HCT116 (cell line): Measurements from ENCODE around the gene POPDC3. TPM values are rescaled to one million over a fixed set of nuclear protein-coding genes. Genes with fewer than 3 reads are reported as not detected.

Source experiments
- ATAC-seq: fragments of 200-7000 bp; cut with Tn5 transposase; 2 replicates; pipeline ENCODE4 v1.9.1; 2020; ENCODE audit warnings: mild to moderate bottlenecking, moderate library complexity
- BruUV-seq: library from RNA; stranded (reverse); fragments of 400-500 nt; replicated peaks from 2 replicates; lab custom pipeline; 2021; lab: Mats Ljungman, UMichigan
- CTCF ChIA-PET: fragments of 300-600 bp; sonication (Branson Sonifier 250); formaldehyde crosslinking; loops from one replicate; lab custom pipeline; 2021; ENCODE audit warnings: antibody characterized with exemption; lab: Charles Lee
- POLR2A ChIA-PET: fragments of 300-600, 350-600 bp; sonication (Branson Sonifier 250); formaldehyde crosslinking; loops from one replicate; lab custom pipeline; 2021; ENCODE audit warnings: antibody characterized with exemption; lab: Charles Lee
- RAD21 ChIA-PET, 2 experiments: fragments of 300-600 bp; sonication (Branson Sonifier 250); formaldehyde crosslinking; loops; one replicate each; lab custom pipeline; 2023; ENCODE audit warnings: low total read pairs in 2 of 2; ENCODE audit not compliant: uncharacterized antibody in 2 of 2, unreplicated experiment in 2 of 2, low non-redundant PET in 1 of 2; lab: Charles Lee
- DNase-seq: peaks from one replicate; pipeline ENCODE4 v3.0.0-alpha.2; 2010; ENCODE audit warnings: low read depth, low spot score
- H2AFZ ChIP-seq: fragments of 200-600 bp; shearing (Covaris generic), sonication (generic); 2 replicates; pipeline ENCODE4 v1.6.1; 2017; ENCODE audit warnings: low read depth, mixed run types, mixed read lengths, antibody characterized with exemption, low read length; ENCODE audit not compliant: poor library complexity, severe bottlenecking
- H3K27ac ChIP-seq: 2 replicates; pipeline ENCODE4 v1.5.1; 2012; ENCODE audit warnings: low read depth, low read length
- H3K27me3 ChIP-seq: fragments of 200-600 bp; sonication (generic); 2 replicates; pipeline ENCODE4 v1.6.1; 2016; ENCODE audit warnings: mixed run types, low read length, mixed read lengths; ENCODE audit not compliant: insufficient read depth
- H3K36me3 ChIP-seq, 2 experiments: fragments of 200-500 bp in 1 of 2; fragments of 200-600 bp in 1 of 2; sonication (Bioruptor generic) in 1 of 2; sonication (generic) in 1 of 2; 2 replicates each; pipeline versions ENCODE4 v1.5.1 to v1.6.1; 2014 to 2016; ENCODE audit warnings: low read length in 2 of 2, inconsistent platforms in 1 of 2, mixed read lengths in 1 of 2, mixed run types in 1 of 2; ENCODE audit not compliant: insufficient read depth in 2 of 2, control insufficient read depth in 1 of 2
- H3K4me1 ChIP-seq, 2 experiments: fragments of 200-600 bp in 1 of 2; sonication (generic) in 1 of 2; 2 replicates each; pipeline versions ENCODE4 v1.5.1 to v1.6.1; 2012 to 2017; ENCODE audit warnings: low read length in 2 of 2, inconsistent platforms in 1 of 2, mild to moderate bottlenecking in 1 of 2, mixed read lengths in 1 of 2, mixed run types in 1 of 2, moderate library complexity in 1 of 2; ENCODE audit not compliant: insufficient read depth in 2 of 2, control insufficient read depth in 1 of 2
- H3K4me2 ChIP-seq: fragments of 200-600 bp; sonication (generic); 2 replicates; pipeline ENCODE4 v1.6.1; 2017; ENCODE audit warnings: mixed run types, low read length, mixed read lengths
- H3K4me3 ChIP-seq, 2 experiments: fragments of 200-600 bp in 1 of 2; sonication (generic) in 1 of 2; replicated peaks in 1 of 2; 2 replicates each; pipeline ENCODE4 v1.5.1; 2011 to 2016; ENCODE audit warnings: low read length in 2 of 2, control low read depth in 1 of 2, low read depth in 1 of 2, mild to moderate bottlenecking in 1 of 2, mixed read lengths in 1 of 2, mixed run types in 1 of 2
- H3K79me2 ChIP-seq: fragments of 200-600 bp; sonication (generic); 2 replicates; pipeline ENCODE4 v1.6.1; 2017; ENCODE audit warnings: mild to moderate bottlenecking, mixed run types, low read length, moderate library complexity, mixed read lengths; ENCODE audit not compliant: insufficient read depth
- H3K9ac ChIP-seq: fragments of 200-600 bp; sonication (generic); 2 replicates; pipeline ENCODE4 v1.6.1; 2016; ENCODE audit warnings: low read length, mixed read lengths
- H3K9me2 ChIP-seq: fragments of 200-600 bp; sonication (generic), shearing (Covaris generic); 2 replicates; pipeline ENCODE4 v1.6.1; 2017; ENCODE audit warnings: mixed run types, mild to moderate bottlenecking, moderate library complexity; ENCODE audit not compliant: insufficient read depth
- H3K9me3 ChIP-seq, 2 experiments: fragments of 200-500 bp in 1 of 2; fragments of 200-600 bp in 1 of 2; sonication (Bioruptor generic) in 1 of 2; sonication (generic) in 1 of 2; 2 replicates each; pipeline ENCODE4 v1.6.1; 2014 to 2017; ENCODE audit warnings: low read length in 2 of 2, mixed read lengths in 2 of 2, inconsistent platforms in 1 of 2, low read depth in 1 of 2, mild to moderate bottlenecking in 1 of 2, mixed run types in 1 of 2, moderate library complexity in 1 of 2; ENCODE audit not compliant: control insufficient read depth in 1 of 2, insufficient read depth in 1 of 2
- H4K20me1 ChIP-seq: fragments of 200-600 bp; sonication (generic), shearing (Covaris generic); 2 replicates; pipeline ENCODE4 v1.6.1; 2017; ENCODE audit warnings: mixed run types, mild to moderate bottlenecking, moderate library complexity; ENCODE audit not compliant: insufficient read depth
- MAX ChIP-seq: IDR thresholded peaks from 2 replicates; pipeline ENCODE4 v1.6.1; 2012
- SIN3A ChIP-seq: IDR thresholded peaks from 2 replicates; pipeline ENCODE4 v1.6.1; 2012; ENCODE audit warnings: low read depth
- ZNF274 ChIP-seq: fragments of 200-500 bp; sonication (Bioruptor generic); IDR thresholded peaks from 2 replicates; pipeline ENCODE4 v1.6.1; 2014; ENCODE audit warnings: mild to moderate bottlenecking, low read depth, low read length, inconsistent platforms
- intact Hi-C: fragments of 100-400 bp; cut with micrococcal nuclease; formaldehyde crosslinking; loops from 2 replicates; pipeline ENCODE4 v1.10.0; 2022
- total RNA-seq: library from RNA; stranded (reverse); gene quantifications from one replicate; pipeline ENCODE4 v1.2.1, GENCODE V29; 2021; ENCODE audit not compliant: unreplicated experiment
- TF ChIP-seq, protein P1 (sequence below): IDR thresholded peaks from 2 replicates; pipeline ENCODE4 v1.6.1; 2012; ENCODE audit warnings: low read depth

Gene POPDC3
- total RNA-seq, 1 experiment from 2014 or later: 10.1 TPM

DNA sequence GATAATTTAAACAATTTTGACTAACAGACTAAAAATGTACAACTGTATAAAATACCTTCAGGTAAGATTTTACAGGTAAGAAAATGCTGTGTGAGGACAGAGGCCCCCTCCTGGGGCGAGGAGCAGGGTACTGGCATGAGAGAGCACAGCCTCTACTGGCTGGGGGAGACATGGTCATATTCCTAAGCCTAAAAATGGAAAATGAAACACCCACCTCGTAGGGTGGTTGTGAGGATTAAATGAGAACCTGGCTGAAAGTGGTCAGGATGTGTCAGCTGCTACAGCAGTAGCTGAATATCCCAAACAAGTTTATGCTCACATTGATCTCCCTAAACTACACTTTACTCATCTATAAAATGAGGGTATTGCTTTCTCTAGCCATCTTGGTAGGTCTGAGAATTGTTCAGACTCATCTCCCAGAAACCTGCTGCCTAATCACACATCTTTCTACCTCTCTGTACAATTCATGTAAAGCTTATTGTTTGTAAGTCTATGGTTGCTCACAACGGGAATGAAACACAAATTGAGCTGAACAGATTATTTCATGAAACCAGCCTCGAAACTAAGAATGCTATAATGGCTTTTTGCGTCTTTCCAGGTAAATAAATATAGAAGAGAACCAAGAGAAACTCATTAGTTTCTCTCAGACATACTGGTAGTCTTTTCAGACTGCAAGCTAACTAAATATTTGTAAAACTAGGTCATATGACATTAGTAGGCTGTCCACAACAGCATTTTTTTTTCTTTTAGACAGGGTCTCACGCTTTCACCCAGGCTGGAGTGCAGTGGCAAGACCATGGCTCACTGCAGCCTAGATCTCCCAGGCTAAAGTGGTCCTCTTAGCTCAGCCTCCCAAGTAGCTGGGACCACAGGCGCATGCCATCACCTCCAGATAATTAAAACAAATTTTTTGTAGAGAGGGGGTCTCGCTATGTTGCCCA is 69.6 kb downstream of the POPDC3 start:
- POLR2A ChIA-PET: no interaction called here
- Histone ChIP-seq H4K20me1 (no peaks in the 10 kb centered on the region), H3K4me2 (no peak overlapping the region), H3K9ac (no peak overlapping the region), H3K4me3 (no peak overlapping the region), H3K27ac (no peak overlapping the region), H2AFZ (no peak overlapping the region), H3K9me2 (no peaks in the 10 kb centered on the region), H3K36me3 (no peaks in the 10 kb centered on the region), H3K79me2 (no peaks in the 10 kb centered on the region), H3K9me3 (no peaks in the 10 kb centered on the region), H3K27me3 (no peaks in the 10 kb centered on the region), H3K4me1 (no peaks in the 10 kb centered on the region)
- RAD21 ChIA-PET: no interaction called here
- DNase-seq: no peak
- intact Hi-C loops: no loop called here
- TF ChIP-seq MAX (no peak), SIN3A (no peak), ZNF274 (no peak)
- TF ChIP-seq, protein P1, sequence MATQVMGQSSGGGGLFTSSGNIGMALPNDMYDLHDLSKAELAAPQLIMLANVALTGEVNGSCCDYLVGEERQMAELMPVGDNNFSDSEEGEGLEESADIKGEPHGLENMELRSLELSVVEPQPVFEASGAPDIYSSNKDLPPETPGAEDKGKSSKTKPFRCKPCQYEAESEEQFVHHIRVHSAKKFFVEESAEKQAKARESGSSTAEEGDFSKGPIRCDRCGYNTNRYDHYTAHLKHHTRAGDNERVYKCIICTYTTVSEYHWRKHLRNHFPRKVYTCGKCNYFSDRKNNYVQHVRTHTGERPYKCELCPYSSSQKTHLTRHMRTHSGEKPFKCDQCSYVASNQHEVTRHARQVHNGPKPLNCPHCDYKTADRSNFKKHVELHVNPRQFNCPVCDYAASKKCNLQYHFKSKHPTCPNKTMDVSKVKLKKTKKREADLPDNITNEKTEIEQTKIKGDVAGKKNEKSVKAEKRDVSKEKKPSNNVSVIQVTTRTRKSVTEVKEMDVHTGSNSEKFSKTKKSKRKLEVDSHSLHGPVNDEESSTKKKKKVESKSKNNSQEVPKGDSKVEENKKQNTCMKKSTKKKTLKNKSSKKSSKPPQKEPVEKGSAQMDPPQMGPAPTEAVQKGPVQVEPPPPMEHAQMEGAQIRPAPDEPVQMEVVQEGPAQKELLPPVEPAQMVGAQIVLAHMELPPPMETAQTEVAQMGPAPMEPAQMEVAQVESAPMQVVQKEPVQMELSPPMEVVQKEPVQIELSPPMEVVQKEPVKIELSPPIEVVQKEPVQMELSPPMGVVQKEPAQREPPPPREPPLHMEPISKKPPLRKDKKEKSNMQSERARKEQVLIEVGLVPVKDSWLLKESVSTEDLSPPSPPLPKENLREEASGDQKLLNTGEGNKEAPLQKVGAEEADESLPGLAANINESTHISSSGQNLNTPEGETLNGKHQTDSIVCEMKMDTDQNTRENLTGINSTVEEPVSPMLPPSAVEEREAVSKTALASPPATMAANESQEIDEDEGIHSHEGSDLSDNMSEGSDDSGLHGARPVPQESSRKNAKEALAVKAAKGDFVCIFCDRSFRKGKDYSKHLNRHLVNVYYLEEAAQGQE: no peak
- CTCF ChIA-PET: interaction anchor here (1.4 kb wide), 1 partner anchor 253 kb away, joined by 3 read pairs; no protein-coding TSS in a partner anchor
- no TSS peak for BruUV-seq
- ATAC-seq: no peak
